Lower lobe of right lung (tissue), 2 donors: ENCODE measurements around the gene SPDL1. TPM values are rescaled to one million over a fixed set of nuclear protein-coding genes. Genes with fewer than 3 reads are reported as not detected.

Experiments used
- ATAC-seq, 2 donors: fragments of 200-7000 bp; cut with Tn5 transposase; one replicate each; pipeline ENCODE4 v1.9.1; 2020 to 2022; ENCODE audit warnings: mild to moderate bottlenecking in 2 of 2, moderate library complexity in 2 of 2
- DNase-seq: peaks from one replicate; pipeline ENCODE4 v3.0.0-alpha.2; 2020
- H3K27ac ChIP-seq: fragments of 200-600 bp; one replicate; pipeline ENCODE4 v1.8.0; 2022
- H3K27me3 ChIP-seq: fragments of 200-600 bp; one replicate; pipeline ENCODE4 v1.8.0; 2022; ENCODE audit warnings: low read depth
- H3K36me3 ChIP-seq: fragments of 200-600 bp; one replicate; pipeline ENCODE4 v1.8.0; 2022; ENCODE audit warnings: mild to moderate bottlenecking
- H3K4me1 ChIP-seq: fragments of 200-600 bp; one replicate; pipeline ENCODE4 v1.8.0; 2022
- H3K4me3 ChIP-seq: fragments of 200-600 bp; one replicate; pipeline ENCODE4 v1.8.0; 2022; ENCODE audit warnings: mild to moderate bottlenecking
- H3K9me3 ChIP-seq: fragments of 200-600 bp; one replicate; pipeline ENCODE4 v1.8.0; 2022
- CTCF ChIP-seq: fragments of 200-600 bp; IDR thresholded peaks from one replicate; pipeline ENCODE4 v1.8.0; 2022; ENCODE audit warnings: antibody characterized with exemption, mild to moderate bottlenecking
- intact Hi-C: fragments of 100-400 bp; cut with DNase I; formaldehyde crosslinking; loops from one replicate; pipeline ENCODE4 v1.11.0; 2022
- total RNA-seq: library from RNA; stranded (reverse); fragmentation: NEBNext Ultra II Directional; extraction: Animal tissue kit (Norgen Biotek cat#: 25700); gene quantifications from one replicate; pipeline ENCODE4 v1.2.1, GENCODE V29; 2021
- donor health status: DM: no; HTN: yes; CAD: no; lungs with severe emphysema.

SPDL1 gene
- total RNA-seq, 1 donor from 2014 or later = 4.8 TPM

GRCh38 chr5:169557838-169558237, 25.7 kb upstream of the SPDL1 start:
- TF ChIP-seq CTCF = no peak

GRCh38 chr5:169561893-169562292, 21.7 kb upstream of the SPDL1 start:
- intact Hi-C loops = no loop called here
- no peak for ATAC-seq
- no peak for TF ChIP-seq CTCF

More at GRCh38 chr5:169557838-169558237, 25.7 kb upstream of the SPDL1 start:
- Histone ChIP-seq H3K4me1 (no peaks in the 10 kb centered on the region), H3K9me3 (no peaks in the 10 kb centered on the region), H3K4me3 (no peak overlapping the region), H3K27ac (no peak overlapping the region), H3K36me3 (no peaks in the 10 kb centered on the region), H3K27me3 (no peaks in the 10 kb centered on the region)
- ATAC-seq (no peak), DNase-seq (no peak)
- intact Hi-C loops = no loop called here

GRCh38 chr5:169563369-169563768, 20.2 kb upstream of the SPDL1 start:
- no peak for TF ChIP-seq CTCF
- H3K4me3 ChIP-seq = no peak overlapping the region

More at GRCh38 chr5:169561893-169562292, 21.7 kb upstream of the SPDL1 start:
- H3K4me3 ChIP-seq = no peak overlapping the region
- H3K27ac ChIP-seq = no peak overlapping the region
- no peaks in the 10 kb centered on the region for H3K36me3 ChIP-seq
- H3K9me3 ChIP-seq = no peaks in the 10 kb centered on the region
- H3K4me1 ChIP-seq = no peaks in the 10 kb centered on the region
- H3K27me3 ChIP-seq = no peaks in the 10 kb centered on the region
- DNase-seq = no peak

GRCh38 chr5:169566202-169566601, 17.4 kb upstream of the SPDL1 start:
- Histone ChIP-seq H3K27me3 (no peaks in the 10 kb centered on the region), H3K36me3 (no peaks in the 10 kb centered on the region), H3K9me3 (no peaks in the 10 kb centered on the region), H3K4me3 (no peak overlapping the region), H3K27ac (no peak overlapping the region), H3K4me1 (no peaks in the 10 kb centered on the region)
- intact Hi-C loops = no loop called here
- DNase-seq = no peak
- no peak for ATAC-seq
- no peak for TF ChIP-seq CTCF

More at GRCh38 chr5:169563369-169563768, 20.2 kb upstream of the SPDL1 start:
- intact Hi-C loops = no loop called here
- ATAC-seq (no peak), DNase-seq (no peak)
- H3K36me3 ChIP-seq = no peaks in the 10 kb centered on the region
- no peaks in the 10 kb centered on the region for H3K9me3 ChIP-seq
- H3K27me3 ChIP-seq = no peaks in the 10 kb centered on the region
- no peak overlapping the region for H3K27ac ChIP-seq
- H3K4me1 ChIP-seq = no peaks in the 10 kb centered on the region

GRCh38 chr5:169567079-169567478, 16.5 kb upstream of the SPDL1 start:
- no peak for DNase-seq
- Histone ChIP-seq H3K9me3 (no peaks in the 10 kb centered on the region), H3K36me3 (no peaks in the 10 kb centered on the region), H3K4me1 (no peaks in the 10 kb centered on the region), H3K27ac (no peak overlapping the region), H3K4me3 (no peak overlapping the region), H3K27me3 (no peaks in the 10 kb centered on the region)
- no peak for TF ChIP-seq CTCF
- intact Hi-C loops = no loop called here
- ATAC-seq = no peak

- H3K36me3 ChIP-seq = no peaks in the 10 kb centered on the region
- no peak for TF ChIP-seq CTCF
- ATAC-seq (no peak), DNase-seq (no peak)
- no peaks in the 10 kb centered on the region for H3K4me1 ChIP-seq
- H3K9me3 ChIP-seq = no peaks in the 10 kb centered on the region
- H3K27ac ChIP-seq = no peak overlapping the region
- intact Hi-C loops = no loop called here
- no peaks in the 10 kb centered on the region for H3K27me3 ChIP-seq
- no peak overlapping the region for H3K4me3 ChIP-seq
Measured at GRCh38 chr5:169569513-169569912, 14.1 kb upstream of the SPDL1 start.
